Mesendoderm (in vitro differentiated cells): ENCODE results near the gene CARD14.
A peak's percentile ranks its signal among the peaks of the same experiment; 100 is the strongest.
"Not testable (repeated sequence)": the region's sequence is repeated elsewhere in the genome, so short reads cannot be mapped to it uniquely, and the experiment has no call there.

Source experiments
- DNase-seq: peaks from one replicate; pipeline ENCODE4 v3.0.0; 2013
- H2AK5ac ChIP-seq: 2 replicates; pipeline ENCODE4 v1.6.1; 2013; ENCODE audit warnings: low read length, inconsistent platforms
- H2BK120ac ChIP-seq: 2 replicates; pipeline ENCODE4 v1.6.1; 2013; ENCODE audit warnings: low read depth, mild to moderate bottlenecking, low read length, moderate library complexity, mixed read lengths
- H2BK15ac ChIP-seq: replicated peaks from 2 replicates; pipeline ENCODE4 v1.6.1; 2013; ENCODE audit warnings: low read depth, mild to moderate bottlenecking, moderate library complexity
- H2BK5ac ChIP-seq: 2 replicates; pipeline ENCODE4 v1.6.1; 2013; ENCODE audit warnings: low read length, inconsistent platforms
- H3K18ac ChIP-seq: 2 replicates; pipeline ENCODE4 v1.6.1; 2013; ENCODE audit warnings: mild to moderate bottlenecking, low read length, mixed read lengths
- H3K23ac ChIP-seq: one replicate; pipeline ENCODE4 v1.6.1; 2013; ENCODE audit warnings: low read length
- H3K27ac ChIP-seq: 2 replicates; pipeline ENCODE4 v1.5.1; 2013; ENCODE audit warnings: low read depth, mild to moderate bottlenecking, inconsistent platforms, low read length, moderate library complexity
- H3K27me3 ChIP-seq: 2 replicates; pipeline ENCODE4 v1.6.1; 2013; ENCODE audit warnings: low read length, control low read depth, mild to moderate bottlenecking, inconsistent platforms; ENCODE audit not compliant: insufficient read depth, poor library complexity
- H3K36me3 ChIP-seq: 2 replicates; pipeline ENCODE4 v1.6.1; 2013; ENCODE audit warnings: low read length, inconsistent platforms; ENCODE audit not compliant: control insufficient read depth, insufficient read depth
- H3K4ac ChIP-seq: one replicate; pipeline ENCODE4 v1.6.1; 2013; ENCODE audit warnings: low read depth, mild to moderate bottlenecking, low read length, moderate library complexity
- H3K4me1 ChIP-seq: 2 replicates; pipeline ENCODE4 v1.6.1; 2013; ENCODE audit warnings: low read depth, low read length, inconsistent platforms; ENCODE audit not compliant: control insufficient read depth
- H3K4me2 ChIP-seq: 2 replicates; pipeline ENCODE4 v1.6.1; 2013; ENCODE audit warnings: low read length
- H3K4me3 ChIP-seq: 2 replicates; pipeline ENCODE4 v1.5.1; 2013; ENCODE audit warnings: mild to moderate bottlenecking, low read length
- H3K56ac ChIP-seq: one replicate; pipeline ENCODE4 v1.6.1; 2013; ENCODE audit warnings: low read length
- H3K79me1 ChIP-seq: 2 replicates; pipeline ENCODE4 v1.6.1; 2013; ENCODE audit warnings: low read length, inconsistent platforms
- H3K79me2 ChIP-seq: 2 replicates; pipeline ENCODE4 v1.6.1; 2013; ENCODE audit warnings: mild to moderate bottlenecking, low read length; ENCODE audit not compliant: control insufficient read depth, insufficient read depth
- H3K9ac ChIP-seq: 2 replicates; pipeline ENCODE4 v1.6.1; 2013; ENCODE audit warnings: low read length, inconsistent platforms
- H4K5ac ChIP-seq: one replicate; pipeline ENCODE4 v1.6.1; 2013; ENCODE audit warnings: low read length
- H4K8ac ChIP-seq: one replicate; pipeline ENCODE4 v1.6.1; 2013; ENCODE audit warnings: low read depth, mild to moderate bottlenecking, control low read depth, low read length, moderate library complexity
- WGBS: extraction: QIAGEN DNeasy Blood & Tissue Kit; methylation state at CpG from one replicate; pipeline ENCODE4 v1.1.7; 2013; ENCODE audit warnings: low lambda C conversion rate, missing lambda C conversion rate; ENCODE audit not compliant: insufficient coverage; ENCODE audit errors: extremely low coverage; 5-methylcytosine and 5-hydroxymethylcytosine counted together

Gene CARD14

DNA sequence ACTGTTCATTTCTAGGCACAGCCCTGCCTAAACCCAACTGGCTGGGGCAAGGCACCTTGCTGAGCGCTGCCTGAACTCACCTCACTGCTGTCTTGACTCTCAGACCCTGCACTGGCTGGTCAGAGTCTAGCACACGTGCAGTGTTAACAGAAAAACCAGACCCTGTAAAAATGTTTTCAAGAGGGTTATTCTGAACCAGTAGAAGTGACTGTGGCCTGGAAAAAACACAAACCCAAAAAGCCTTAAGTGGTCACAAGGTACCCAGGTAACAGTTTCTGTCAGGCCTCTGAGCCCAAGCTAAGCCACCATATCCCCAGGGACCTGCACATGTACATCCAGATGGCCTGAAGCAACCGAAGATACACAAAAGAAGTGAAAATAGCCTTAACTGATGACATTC, 16.8 kb upstream of the CARD14 start:
- Histone ChIP-seq H2BK120ac (no peak overlapping the region), H3K56ac (no peak overlapping the region), H3K4me3 (no peak overlapping the region), H3K4ac (no peak overlapping the region), H3K4me2 (no peak overlapping the region), H2BK5ac (no peak overlapping the region), H2BK15ac (no peak overlapping the region), H3K27me3 (no peaks in the 10 kb centered on the region), H2AK5ac (no peak overlapping the region), H3K4me1 (no peaks in the 10 kb centered on the region), H3K23ac (no peak overlapping the region), H3K79me1 (peaks cover 3% of the 10 kb centered on the region), H3K27ac (no peak overlapping the region), H4K5ac (no peak overlapping the region), H4K8ac (no peak overlapping the region), H3K36me3 (no peaks in the 10 kb centered on the region), H3K9ac (no peak overlapping the region), H3K18ac (no peak overlapping the region), H3K79me2 (peaks cover 3% of the 10 kb centered on the region)
- no CpG with 5 or more reads among the region's 3 CpGs for WGBS
- DNase-seq, result no peak

DNA sequence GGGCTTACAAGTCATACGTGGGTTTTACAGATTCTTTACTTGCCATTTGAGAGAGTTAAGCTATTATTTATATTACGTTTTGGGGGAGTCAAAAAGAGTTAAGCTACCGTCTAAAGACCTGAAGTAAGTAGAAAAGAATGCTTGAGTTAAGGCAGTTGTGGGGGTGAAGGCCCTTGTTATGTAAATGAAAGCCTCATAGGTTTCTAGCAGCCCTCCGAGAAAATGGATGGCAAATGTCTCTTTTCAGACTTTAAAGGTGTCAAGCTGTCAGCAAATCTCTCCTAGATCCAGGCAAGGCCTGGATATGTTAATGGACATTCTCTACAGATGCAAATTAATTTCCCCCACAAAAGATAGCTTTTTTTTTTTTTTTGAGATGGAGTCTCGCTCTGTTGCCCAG, 15.7 kb upstream of the CARD14 start:
- H3K79me2 ChIP-seq, result no peaks in the 10 kb centered on the region
- no peak overlapping the region for H3K18ac ChIP-seq
- H3K4me2 ChIP-seq, result no peak overlapping the region
- H4K8ac ChIP-seq, result no peak overlapping the region
- H4K5ac ChIP-seq, result no peak overlapping the region
- H3K79me1 ChIP-seq, result no peaks in the 10 kb centered on the region
- no peak overlapping the region for H2AK5ac ChIP-seq
- WGBS, result no CpG with 5 or more reads among the region's 5 CpGs
- H3K36me3 ChIP-seq, result no peaks in the 10 kb centered on the region
- DNase-seq, result no peak
- H3K9ac ChIP-seq, result no peak overlapping the region
- no peaks in the 10 kb centered on the region for H3K4me1 ChIP-seq
- no peak overlapping the region for H3K23ac ChIP-seq
- no peak overlapping the region for H3K27ac ChIP-seq
- no peak overlapping the region for H2BK120ac ChIP-seq
- no peak overlapping the region for H3K4me3 ChIP-seq
- no peak overlapping the region for H3K56ac ChIP-seq
- no peak overlapping the region for H3K4ac ChIP-seq
- no peaks in the 10 kb centered on the region for H3K27me3 ChIP-seq
- no peak overlapping the region for H2BK5ac ChIP-seq
- H2BK15ac ChIP-seq, result no peak overlapping the region

DNA sequence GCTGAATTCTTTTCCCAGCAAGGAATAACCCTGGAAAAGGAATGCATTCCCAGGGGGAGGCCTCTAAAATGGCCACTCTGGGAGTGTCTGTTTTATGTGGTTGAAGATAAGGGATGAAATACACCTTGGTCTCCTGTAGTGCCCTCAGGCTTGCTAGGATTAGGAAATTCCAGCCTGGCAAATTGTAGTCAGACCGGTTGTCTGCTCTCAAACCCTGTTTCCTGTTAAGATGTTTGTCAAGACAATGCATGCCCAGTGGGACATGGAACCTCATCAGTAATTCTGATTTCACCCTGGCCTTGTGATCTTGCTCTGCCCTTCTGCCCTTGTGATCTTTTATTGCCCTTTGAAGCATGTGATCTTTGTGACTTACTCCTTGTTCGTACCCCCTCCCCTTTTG, 14.2 kb upstream of the CARD14 start:
- no CpG with 5 or more reads among the region's 2 CpGs for WGBS
- not testable (repeated sequence) for H3K4me3 ChIP-seq, H3K4me2 ChIP-seq, H3K27ac ChIP-seq, H3K79me1 ChIP-seq, H4K5ac ChIP-seq, H3K4ac ChIP-seq, H3K4me1 ChIP-seq, H3K56ac ChIP-seq, H3K79me2 ChIP-seq, H3K36me3 ChIP-seq, H2BK120ac ChIP-seq, H3K9ac ChIP-seq, H4K8ac ChIP-seq, H2AK5ac ChIP-seq, H3K23ac ChIP-seq, H2BK5ac ChIP-seq, H2BK15ac ChIP-seq, H3K18ac ChIP-seq, H3K27me3 ChIP-seq
- peak; percentile 61 for DNase-seq

DNA sequence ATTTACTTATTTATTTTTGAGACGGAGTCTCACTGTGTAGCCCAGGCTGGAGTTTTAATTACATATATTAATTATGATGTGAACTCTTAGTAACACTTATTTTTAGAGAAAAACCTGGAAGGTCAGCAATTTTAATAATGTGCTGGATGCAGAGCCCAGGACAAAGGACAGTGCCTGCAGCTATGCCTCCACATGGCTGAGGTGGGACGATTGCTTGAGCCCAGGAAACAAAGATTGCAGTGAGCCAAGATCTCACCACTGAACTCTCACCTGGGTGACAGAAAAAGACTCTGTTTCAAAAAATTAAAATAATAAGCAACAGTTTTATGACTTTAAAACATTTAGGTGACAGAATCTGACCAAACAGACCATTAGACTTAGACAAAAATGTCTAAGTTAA, 11.0 kb upstream of the CARD14 start:
- Histone ChIP-seq H4K8ac (no peak overlapping the region), H3K79me2 (no peaks in the 10 kb centered on the region), H2BK5ac (no peak overlapping the region), H2BK120ac (no peak overlapping the region), H3K23ac (no peak overlapping the region), H3K56ac (no peak overlapping the region), H3K4ac (no peak overlapping the region), H3K18ac (no peak overlapping the region), H3K4me2 (no peak overlapping the region), H3K27ac (no peak overlapping the region), H3K27me3 (no peaks in the 10 kb centered on the region), H4K5ac (no peak overlapping the region), H3K4me3 (no peak overlapping the region), H3K9ac (no peak overlapping the region), H3K36me3 (no peaks in the 10 kb centered on the region), H3K79me1 (no peaks in the 10 kb centered on the region), H2BK15ac (no peak overlapping the region), H2AK5ac (no peak overlapping the region), H3K4me1 (peaks cover 7% of the 10 kb centered on the region)
- WGBS, result no CpG with 5 or more reads among the region's 2 CpGs
- DNase-seq, result no peak

DNA sequence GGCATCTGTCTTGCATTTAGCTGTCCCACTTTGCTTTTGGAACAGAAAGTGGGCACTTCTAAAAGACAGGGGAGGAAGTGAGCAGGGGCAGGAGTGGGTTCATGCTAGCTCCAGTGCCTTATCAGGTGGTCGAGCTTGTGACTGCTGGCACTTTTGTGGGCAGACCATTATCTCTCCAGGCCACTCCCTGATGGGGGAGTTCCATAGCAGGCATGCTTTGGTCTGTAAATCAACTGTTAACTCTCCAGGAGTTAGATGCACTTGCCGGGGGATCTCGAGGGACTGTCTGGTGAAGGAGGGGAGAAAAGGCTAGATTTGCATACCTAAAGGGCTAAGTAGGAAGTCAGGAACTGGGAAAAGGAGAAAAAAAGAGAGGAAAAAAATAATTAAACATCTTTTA, 9.3 kb upstream of the CARD14 start:
- Histone ChIP-seq H3K4me3 (no peak overlapping the region), H3K36me3 (no peaks in the 10 kb centered on the region), H3K23ac (no peak overlapping the region), H4K8ac (no peak overlapping the region), H3K27me3 (no peaks in the 10 kb centered on the region), H3K79me2 (no peaks in the 10 kb centered on the region), H3K56ac (peak overlapping the region; percentile 53), H2BK15ac (no peak overlapping the region), H3K4me2 (no peak overlapping the region), H2BK5ac (no peak overlapping the region), H3K4me1 (peaks cover 7% of the 10 kb centered on the region), H3K4ac (no peak overlapping the region), H3K79me1 (no peaks in the 10 kb centered on the region), H2AK5ac (no peak overlapping the region), H2BK120ac (no peak overlapping the region), H3K9ac (no peak overlapping the region), H3K27ac (no peak overlapping the region), H3K18ac (no peak overlapping the region), H4K5ac (no peak overlapping the region)
- no CpG with 5 or more reads among the region's 3 CpGs for WGBS
- DNase-seq, result no peak

DNA sequence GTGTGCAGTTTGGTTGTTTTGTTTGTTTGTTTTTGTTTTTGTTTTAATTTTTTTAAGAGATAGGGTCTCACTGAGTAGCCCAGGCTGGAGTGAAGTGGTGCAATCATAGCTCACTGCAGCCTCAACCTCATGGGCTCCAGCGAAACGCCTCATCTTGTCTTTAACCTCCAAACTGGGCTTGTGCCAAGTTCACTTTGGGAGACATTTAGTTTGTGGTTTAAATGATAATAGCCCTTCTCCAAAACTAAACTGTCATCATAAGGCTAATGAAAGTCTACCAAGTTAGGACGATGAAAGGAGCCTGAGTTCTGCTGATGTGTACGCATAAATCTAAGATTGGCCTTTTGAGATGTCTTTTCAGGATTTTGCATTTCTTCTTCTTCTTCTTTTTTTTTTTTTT, 6.5 kb upstream of the CARD14 start:
- no peaks in the 10 kb centered on the region for H3K36me3 ChIP-seq
- no peak overlapping the region for H3K18ac ChIP-seq
- H3K27ac ChIP-seq, result no peak overlapping the region
- no peak overlapping the region for H2BK120ac ChIP-seq
- no peak overlapping the region for H3K4me2 ChIP-seq
- no peaks in the 10 kb centered on the region for H3K27me3 ChIP-seq
- H3K56ac ChIP-seq, result no peak overlapping the region
- no peak overlapping the region for H4K5ac ChIP-seq
- peaks cover 7% of the 10 kb centered on the region for H3K4me1 ChIP-seq
- no peaks in the 10 kb centered on the region for H3K79me1 ChIP-seq
- no CpG with 5 or more reads among the region's 4 CpGs for WGBS
- H2BK15ac ChIP-seq, result no peak overlapping the region
- H3K4me3 ChIP-seq, result no peak overlapping the region
- no peak overlapping the region for H4K8ac ChIP-seq
- no peak overlapping the region for H3K9ac ChIP-seq
- DNase-seq, result no peak
- no peak overlapping the region for H2BK5ac ChIP-seq
- no peak overlapping the region for H3K23ac ChIP-seq
- no peaks in the 10 kb centered on the region for H3K79me2 ChIP-seq
- no peak overlapping the region for H3K4ac ChIP-seq
- no peak overlapping the region for H2AK5ac ChIP-seq
